Measurements from ENCODE around the gene TEX2.
A peak's percentile ranks its signal among the peaks of the same experiment; 100 is the strongest.

Gene TEX2

GRCh38 chr17:64155129-64155528, 107.9 kb downstream of the TEX2 start:
- no peak for DNase-seq

- DNase-seq: no peak
Measured at GRCh38 chr17:64154717-64155116, 108.3 kb downstream of the TEX2 start.

- DNase-seq: no peak
Measured at GRCh38 chr17:64154313-64154695, 108.8 kb downstream of the TEX2 start.

- no peak for DNase-seq
Measured at GRCh38 chr17:64153565-64154312, 109.3 kb downstream of the TEX2 start.

GRCh38 chr17:64152428-64153125, 110.5 kb downstream of the TEX2 start:
- no peak for DNase-seq

- DNase-seq: no peak
Measured at GRCh38 chr17:64151016-64151368, 112.1 kb downstream of the TEX2 start.

- no peak for DNase-seq
Measured at GRCh38 chr17:64150237-64151015, 112.6 kb downstream of the TEX2 start.

GRCh38 chr17:64149196-64149595, 113.9 kb downstream of the TEX2 start:
- DNase-seq: no peak

GRCh38 chr17:64148699-64149098, 114.4 kb downstream of the TEX2 start:
- no peak for DNase-seq

GRCh38 chr17:64148017-64148631, 114.9 kb downstream of the TEX2 start:
- DNase-seq: no peak

GRCh38 chr17:64147110-64148016, 115.7 kb downstream of the TEX2 start:
- no peak for DNase-seq

GRCh38 chr17:64146418-64147109, 116.5 kb downstream of the TEX2 start:
- peak in 4 of 6 experiments; percentile 55 to 73 (median 64) for DNase-seq

- DNase-seq: peak; percentile 93 to 97 (median 96)
Measured at GRCh38 chr17:64145751-64146417, 117.2 kb downstream of the TEX2 start.

- DNase-seq: no peak
Measured at GRCh38 chr17:64145375-64145750, 117.7 kb downstream of the TEX2 start.

GRCh38 chr17:64139542-64139941, 123.5 kb downstream of the TEX2 start:
- DNase-seq: no peak

GRCh38 chr17:64138441-64138840, 124.6 kb downstream of the TEX2 start:
- DNase-seq: no peak

- no peak for DNase-seq
Measured at GRCh38 chr17:64135000-64135399, 128.1 kb downstream of the TEX2 start.

- no peak for DNase-seq
Measured at GRCh38 chr17:64134216-64134970, 128.7 kb downstream of the TEX2 start.

- peak in 4 of 6 experiments; percentile 3 to 68 (median 38) for DNase-seq
Measured at GRCh38 chr17:64133546-64134215, 129.4 kb downstream of the TEX2 start.

Measured in stimulated activated naive CD4-positive, alpha-beta T cell (primary cell).